H1 (cell line): ENCODE measurements around the gene STAT1.

Experiments used
- CREB1 ChIP-seq: IDR thresholded peaks from 2 replicates; pipeline ENCODE4 v1.6.1; 2012; ENCODE audit warnings: inconsistent platforms
- CTCF ChIP-seq, 3 experiments: IDR thresholded peaks; 1 replicate in 2 of 3; 2 replicates in 1 of 3; pipeline versions ENCODE4 v1.5.1 to v1.6.1; 2011; ENCODE audit warnings: low read length in 3 of 3, mild to moderate bottlenecking in 3 of 3, inconsistent platforms in 2 of 3, low read depth in 1 of 3, moderate library complexity in 1 of 3; ENCODE audit not compliant: insufficient read depth in 1 of 3; ENCODE audit errors: control extremely low read depth in 1 of 3
- EP300 ChIP-seq, 2 experiments: IDR thresholded peaks; 1 replicate in 1 of 2; 2 replicates in 1 of 2; pipeline ENCODE4 v1.6.1; 2011 to 2012; ENCODE audit warnings: low read depth in 2 of 2, low read length in 2 of 2, mild to moderate bottlenecking in 2 of 2, borderline replicate concordance in 1 of 2, inconsistent platforms in 1 of 2, moderate library complexity in 1 of 2
- EZH2 ChIP-seq: fragments of 200-600 bp; sonication (generic); IDR thresholded peaks from 2 replicates; pipeline ENCODE4 v1.7.1; 2012; ENCODE audit warnings: low read depth, mild to moderate bottlenecking, moderate library complexity, low read length, inconsistent platforms; ENCODE audit not compliant: severe bottlenecking
- JUN ChIP-seq: IDR thresholded peaks from 2 replicates; pipeline ENCODE4 v1.6.1; 2011; ENCODE audit warnings: low read depth, mild to moderate bottlenecking, improper control_type of control experiment, low read length
- TCF12 ChIP-seq: IDR thresholded peaks from 2 replicates; pipeline ENCODE4 v1.6.1; 2011; ENCODE audit warnings: low read depth, mild to moderate bottlenecking, low read length

- TF ChIP-seq CTCF (IDR thresholded peaks at IDR 0.05; ENCODE audit: control extremely low read depth in 1 of 3, insufficient read depth in 1 of 3, low read depth in 1 of 3, low read length in 3 of 3) (no peak), EP300 (IDR thresholded peaks at IDR 0.05; ENCODE audit: borderline replicate concordance in 1 of 2, low read depth in 2 of 2, low read length in 2 of 2) (no peak), EZH2 (no peak), JUN (no peak), TCF12 (no peak), CREB1 (no peak)
Measured at GRCh38 chr2:190977505-190977904, 36.5 kb downstream of the STAT1 start.
